GM23248 (cell line): ENCODE results near the gene FOXN3. TPM values are rescaled to one million over a fixed set of nuclear protein-coding genes. Genes with fewer than 3 reads are reported as not detected.

Experiments used
- DNase-seq: peaks from one replicate; pipeline ENCODE4 v3.0.0-alpha.2; 2015
- H2AFZ ChIP-seq: fragments of 200-600 bp; sonication (generic); 2 replicates; pipeline ENCODE4 v1.6.1; 2016; ENCODE audit warnings: antibody characterized with exemption
- H3F3A ChIP-seq: fragments of 200-600 bp; sonication (generic); 2 replicates; pipeline ENCODE4 v1.6.1; 2016; ENCODE audit warnings: mild to moderate bottlenecking, antibody characterized with exemption, mixed run types; ENCODE audit not compliant: insufficient read depth
- H3K27ac ChIP-seq: fragments of 200-600 bp; sonication (generic); 2 replicates; pipeline ENCODE4 v1.5.1; 2016; ENCODE audit warnings: mild to moderate bottlenecking
- H3K27me3 ChIP-seq: fragments of 200-600 bp; sonication (generic); replicated peaks from 2 replicates; pipeline ENCODE4 v1.6.1; 2016; ENCODE audit warnings: mild to moderate bottlenecking; ENCODE audit not compliant: insufficient read depth
- H3K36me3 ChIP-seq: fragments of 200-600 bp; sonication (generic); 2 replicates; pipeline ENCODE4 v1.6.1; 2016; ENCODE audit warnings: low read depth, mild to moderate bottlenecking
- H3K4me1 ChIP-seq: fragments of 200-600 bp; sonication (generic); 2 replicates; pipeline ENCODE4 v1.6.1; 2016; ENCODE audit warnings: mild to moderate bottlenecking; ENCODE audit not compliant: insufficient read depth
- H3K4me2 ChIP-seq: fragments of 200-600 bp; sonication (generic); one replicate; pipeline ENCODE4 v1.6.1; 2016; ENCODE audit warnings: mild to moderate bottlenecking; ENCODE audit not compliant: unreplicated experiment
- H3K4me3 ChIP-seq: fragments of 200-600 bp; sonication (generic); 2 replicates; pipeline ENCODE4 v1.5.1; 2016; ENCODE audit warnings: mild to moderate bottlenecking
- H3K79me2 ChIP-seq: fragments of 200-600 bp; sonication (generic); 2 replicates; pipeline ENCODE4 v1.6.1; 2016; ENCODE audit warnings: mild to moderate bottlenecking; ENCODE audit not compliant: insufficient read depth
- H3K9ac ChIP-seq: fragments of 200-600 bp; sonication (generic); 2 replicates; pipeline ENCODE4 v1.6.1; 2016; ENCODE audit warnings: mild to moderate bottlenecking
- H3K9me2 ChIP-seq: fragments of 200-600 bp; sonication (generic); 2 replicates; pipeline ENCODE4 v1.6.1; 2016; ENCODE audit warnings: mixed run types, mild to moderate bottlenecking, moderate library complexity; ENCODE audit not compliant: insufficient read depth
- H3K9me3 ChIP-seq: fragments of 200-600 bp; sonication (generic); one replicate; pipeline ENCODE4 v1.6.1; 2017; ENCODE audit warnings: low read depth
- H4K20me1 ChIP-seq: fragments of 200-600 bp; sonication (generic); 2 replicates; pipeline ENCODE4 v1.6.0; 2016; ENCODE audit not compliant: insufficient read depth
- EZH2 ChIP-seq: fragments of 200-600 bp; sonication (generic); IDR thresholded peaks from 2 replicates; pipeline ENCODE4 v1.6.1; 2018; ENCODE audit warnings: antibody characterized with exemption, mild to moderate bottlenecking; ENCODE audit not compliant: insufficient read depth, poor library complexity, severe bottlenecking
- EZH2phosphoT487 ChIP-seq: fragments of 200-600 bp; sonication (generic); IDR thresholded peaks from 2 replicates; pipeline ENCODE4 v1.6.1; 2018; ENCODE audit warnings: antibody characterized with exemption, moderate library complexity, mild to moderate bottlenecking, low read depth; ENCODE audit not compliant: insufficient read depth
- WGBS, 2 experiments: methylation state at CpG; one replicate each; pipeline ENCODE4 v1.1.6; 2015 to 2017; ENCODE audit warnings: low lambda C conversion rate in 2 of 2, low coverage in 1 of 2; ENCODE audit errors: missing lambda C conversion rate in 2 of 2; 5-methylcytosine and 5-hydroxymethylcytosine counted together
- in situ Hi-C: fragments of 300-500 bp; cut with MboI; formaldehyde crosslinking; loops from 2 replicates; pipeline ENCODE4 v1.15.0; 2020
- polyA plus RNA-seq: library from polyadenylated mRNA; unstranded; fragments of >200 nt; fragmentation: Nextera tagmentation; extraction: Ambion mirVana; gene quantifications from 2 replicates; pipeline ENCODE4 v1.2.1, GENCODE V29; 2016
- total RNA-seq: library from RNA; depleted of rRNA; stranded (reverse); fragments of >200 nt; shearing (Covaris generic); gene quantifications from 2 replicates; pipeline ENCODE4 v1.2.3, GENCODE V29; 2014

The FOXN3 gene
- total and polyA plus RNA-seq, 2 experiments from 2014 or later: 18.6 to 19.0 TPM

DNA sequence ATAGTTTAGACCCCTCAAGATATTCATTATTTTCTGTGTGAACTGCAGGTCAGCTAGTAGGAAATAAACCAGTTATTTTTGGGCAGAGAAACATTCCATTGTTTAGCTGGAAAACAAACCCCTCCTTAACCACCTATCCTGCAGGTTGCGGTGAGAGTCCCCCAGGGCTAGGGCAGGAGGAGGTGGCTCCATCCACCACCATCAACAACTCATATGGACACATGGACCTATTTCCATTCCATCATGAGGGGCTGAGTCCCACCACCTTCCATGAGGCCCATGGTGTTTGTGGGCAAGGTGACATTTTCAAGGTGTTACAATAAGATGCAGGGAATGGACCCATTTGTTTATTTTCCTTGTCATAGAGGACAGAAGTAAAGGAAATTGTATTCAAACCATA, 160.1 kb downstream of the FOXN3 start:
- no peaks in the 10 kb centered on the region for H4K20me1 ChIP-seq
- H3K9me3 ChIP-seq: no peaks in the 10 kb centered on the region
- H3K4me2 ChIP-seq: no peak overlapping the region
- no peak overlapping the region for H2AFZ ChIP-seq
- 100% methylated on average over 1 of the region's 1 CpG for WGBS, 2 experiments
- H3K9ac ChIP-seq: no peak overlapping the region
- no peaks in the 10 kb centered on the region for H3K9me2 ChIP-seq
- no peak for TF ChIP-seq EZH2phosphoT487
- TF ChIP-seq EZH2: no peak
- in situ Hi-C loops: no loop called here
- no peaks in the 10 kb centered on the region for H3F3A ChIP-seq
- DNase-seq: no peak
- H3K4me1 ChIP-seq: no peaks in the 10 kb centered on the region
- no peak overlapping the region for H3K27ac ChIP-seq
- H3K4me3 ChIP-seq: no peak overlapping the region
- H3K79me2 ChIP-seq: 0 out of 2 replicates have a peak, but pooled peaks cover 1% of the 10 kb centered on the region
- no peaks in the 10 kb centered on the region for H3K27me3 ChIP-seq
- H3K36me3 ChIP-seq: no peaks in the 10 kb centered on the region

DNA sequence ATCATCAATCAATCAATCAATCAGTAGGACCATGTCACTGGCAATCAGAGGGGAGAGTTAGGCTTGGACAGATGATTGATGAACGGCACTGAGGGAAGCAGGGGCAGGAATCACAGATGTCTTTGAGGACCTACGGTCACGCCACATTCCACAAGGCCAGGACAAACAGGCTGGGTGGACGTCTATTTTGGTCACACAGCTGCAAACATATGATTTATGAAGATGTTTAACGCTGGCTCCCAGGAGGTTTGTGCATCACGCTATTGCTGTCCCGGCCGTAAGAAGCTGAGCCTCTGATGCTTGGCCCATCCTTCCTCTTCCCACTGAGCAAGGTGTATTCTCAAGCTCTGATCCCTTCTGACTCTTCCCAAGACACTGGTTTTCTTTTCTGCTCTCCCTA, 160.8 kb downstream of the FOXN3 start:
- 86 to 88% methylated on average over 8 of the region's 8 CpGs for WGBS, 2 experiments
- Histone ChIP-seq H3F3A (no peaks in the 10 kb centered on the region), H3K4me2 (no peak overlapping the region), H3K4me3 (no peak overlapping the region), H2AFZ (no peak overlapping the region), H3K9me2 (no peaks in the 10 kb centered on the region), H3K4me1 (peaks cover 1% of the 10 kb centered on the region; the same call in 1 of the 2 replicates), H3K9me3 (no peaks in the 10 kb centered on the region), H3K36me3 (no peaks in the 10 kb centered on the region), H4K20me1 (no peaks in the 10 kb centered on the region), H3K27me3 (no peaks in the 10 kb centered on the region), H3K27ac (no peak overlapping the region), H3K79me2 (peaks cover 8% of the 10 kb centered on the region; the same call in 1 of the 2 replicates), H3K9ac (no peak overlapping the region)
- no peak for DNase-seq
- in situ Hi-C loops: no loop called here
- TF ChIP-seq EZH2 (no peak), EZH2phosphoT487 (no peak)

DNA sequence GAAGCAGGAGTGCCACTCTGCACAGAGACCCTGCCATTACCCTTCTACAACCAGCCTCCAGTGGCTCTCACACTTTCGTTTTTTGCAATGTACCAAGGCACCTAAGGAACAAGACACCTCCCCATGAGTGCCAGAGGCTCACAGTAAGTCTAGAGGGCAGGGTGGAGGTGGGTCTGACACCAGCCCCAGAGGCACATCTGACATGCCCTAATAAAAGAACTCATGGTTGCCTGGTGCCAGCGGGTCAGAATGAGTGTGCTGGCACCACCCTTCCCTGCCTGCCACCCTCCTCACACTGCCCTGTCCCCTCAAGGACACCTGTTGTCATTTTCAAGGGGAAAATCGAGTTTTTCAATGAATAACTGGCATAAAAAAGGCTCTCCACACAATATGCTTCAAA, 161.2 kb downstream of the FOXN3 start:
- in situ Hi-C loops: no loop called here
- no peaks in the 10 kb centered on the region for H3K9me3 ChIP-seq
- H4K20me1 ChIP-seq: no peaks in the 10 kb centered on the region
- no peak overlapping the region for H3K9ac ChIP-seq
- H3K36me3 ChIP-seq: no peaks in the 10 kb centered on the region
- no peak overlapping the region for H3K4me2 ChIP-seq
- no peaks in the 10 kb centered on the region for H3F3A ChIP-seq
- no peak overlapping the region for H2AFZ ChIP-seq
- no peak for DNase-seq
- peaks cover 8% of the 10 kb centered on the region; the same call in 1 of the 2 replicates for H3K79me2 ChIP-seq
- WGBS, 2 experiments: 75% methylated on average over 3 of the region's 3 CpGs
- no peaks in the 10 kb centered on the region for H3K27me3 ChIP-seq
- no peak overlapping the region for H3K27ac ChIP-seq
- TF ChIP-seq EZH2: no peak
- TF ChIP-seq EZH2phosphoT487: no peak
- no peak overlapping the region for H3K4me3 ChIP-seq
- H3K4me1 ChIP-seq: peaks cover 6% of the 10 kb centered on the region; the same call in 1 of the 2 replicates
- H3K9me2 ChIP-seq: no peaks in the 10 kb centered on the region

DNA sequence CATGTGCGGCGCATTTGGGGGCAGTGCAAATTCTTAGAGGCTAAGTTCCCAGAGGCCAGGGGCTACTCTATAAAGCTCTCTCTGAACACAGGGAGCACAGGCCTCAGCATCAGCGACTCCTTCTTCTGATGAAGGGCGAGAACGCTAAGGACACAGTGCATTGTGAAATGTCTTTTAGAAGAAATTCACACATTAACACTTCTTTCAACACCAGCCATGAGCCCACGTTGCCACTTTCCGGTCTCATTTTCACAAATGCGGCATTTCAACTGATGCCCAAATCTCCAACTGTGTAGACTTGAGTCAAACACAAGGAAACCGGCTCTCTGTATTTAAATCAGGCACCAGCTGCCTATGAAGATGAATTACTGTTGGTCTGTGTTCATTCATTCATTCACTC, 162.0 kb downstream of the FOXN3 start:
- no peak for DNase-seq
- Histone ChIP-seq H3K27me3 (no peaks in the 10 kb centered on the region), H4K20me1 (no peaks in the 10 kb centered on the region), H3K9ac (no peak overlapping the region), H3K4me1 (peaks cover 7% of the 10 kb centered on the region; the same call in 1 of the 2 replicates), H3K9me2 (no peaks in the 10 kb centered on the region), H3K4me3 (no peak overlapping the region), H3K36me3 (no peaks in the 10 kb centered on the region), H3K4me2 (no peak overlapping the region), H3K9me3 (no peaks in the 10 kb centered on the region), H3K27ac (no peak overlapping the region), H2AFZ (no peak overlapping the region), H3K79me2 (peaks cover 8% of the 10 kb centered on the region; the same call in 1 of the 2 replicates), H3F3A (no peaks in the 10 kb centered on the region)
- in situ Hi-C loops: no loop called here
- 94 to 96% methylated on average over 9 of the region's 9 CpGs for WGBS, 2 experiments
- no peak for TF ChIP-seq EZH2phosphoT487
